ENCODE data around the gene SERPINA10. TPM values are rescaled to one million over a fixed set of nuclear protein-coding genes. Genes with fewer than 3 reads are reported as not detected.

The SERPINA10 gene
- total RNA-seq, 4 donors from 2014 or later, result 0.23 to 0.42 TPM; not detected in 2

- ATAC-seq, result no peak
- Histone ChIP-seq H3K4me3 (no peak overlapping the region), H3K9me3 (no peaks in the 10 kb centered on the region), H3K27me3 (no peaks in the 10 kb centered on the region), H3K36me3 (no peaks in the 10 kb centered on the region), H3K4me1 (no peaks in the 10 kb centered on the region), H3K27ac (no peak overlapping the region)
- in situ Hi-C loops (cut with MboI; ENCODE audit: low sequenced_read_pairs in 4 of 4), result no loop called here
- intact Hi-C loops (cut with DNase I; ENCODE audit: low total_unique reads), result no loop called here
- TF ChIP-seq CTCF (IDR thresholded peaks at IDR 0.05 in 4 of 5, conservative IDR thresholded peaks at IDR 0.05 in 1 of 5) (no peak), POLR2A (IDR thresholded peaks at IDR 0.05) (no peak)
- DNase-seq, result no peak
Observed at GRCh38 chr14:94312481-94313246, 19.6 kb upstream of the SERPINA10 start.

- Histone ChIP-seq H3K27ac (no peak overlapping the region), H3K4me3 (no peak overlapping the region), H3K4me1 (no peaks in the 10 kb centered on the region), H3K9me3 (no peaks in the 10 kb centered on the region), H3K36me3 (no peaks in the 10 kb centered on the region), H3K27me3 (no peaks in the 10 kb centered on the region)
- intact Hi-C loops (cut with DNase I; ENCODE audit: low total_unique reads), result no loop called here
- ATAC-seq, result no peak
- in situ Hi-C loops (cut with MboI; ENCODE audit: low sequenced_read_pairs in 4 of 4), result no loop called here
- no peak for TF ChIP-seq POLR2A (IDR thresholded peaks at IDR 0.05)
- TF ChIP-seq CTCF (IDR thresholded peaks at IDR 0.05 in 4 of 5, conservative IDR thresholded peaks at IDR 0.05 in 1 of 5), result no peak
- no peak for DNase-seq
Observed at GRCh38 chr14:94310248-94310647, 17.2 kb upstream of the SERPINA10 start.

GRCh38 chr14:94309721-94310120 is 16.7 kb upstream of the SERPINA10 start:
- in situ Hi-C loops (cut with MboI; ENCODE audit: low sequenced_read_pairs in 4 of 4), result no loop called here
- no peak overlapping the region for H3K27ac ChIP-seq
- no peaks in the 10 kb centered on the region for H3K27me3 ChIP-seq
- intact Hi-C loops (cut with DNase I; ENCODE audit: low total_unique reads), result no loop called here
- no peak overlapping the region for H3K4me3 ChIP-seq
- no peak for DNase-seq
- no peaks in the 10 kb centered on the region for H3K9me3 ChIP-seq
- H3K36me3 ChIP-seq, result no peaks in the 10 kb centered on the region
- no peak for ATAC-seq
- no peak for TF ChIP-seq POLR2A (IDR thresholded peaks at IDR 0.05)
- TF ChIP-seq CTCF (IDR thresholded peaks at IDR 0.05 in 4 of 5, conservative IDR thresholded peaks at IDR 0.05 in 1 of 5), result no peak
- no peaks in the 10 kb centered on the region for H3K4me1 ChIP-seq

- Histone ChIP-seq H3K27me3 (no peaks in the 10 kb centered on the region), H3K9me3 (no peaks in the 10 kb centered on the region), H3K4me1 (no peaks in the 10 kb centered on the region), H3K4me3 (no peak overlapping the region), H3K27ac (no peak overlapping the region), H3K36me3 (no peaks in the 10 kb centered on the region)
- ATAC-seq (no peak), DNase-seq (no peak)
- in situ Hi-C loops (cut with MboI; ENCODE audit: low sequenced_read_pairs in 4 of 4) (no loop called here), intact Hi-C loops (cut with DNase I; ENCODE audit: low total_unique reads) (no loop called here)
- TF ChIP-seq CTCF (IDR thresholded peaks at IDR 0.05 in 4 of 5, conservative IDR thresholded peaks at IDR 0.05 in 1 of 5), result no peak
- no peak for TF ChIP-seq POLR2A (IDR thresholded peaks at IDR 0.05)
Observed at GRCh38 chr14:94307410-94307992, 14.4 kb upstream of the SERPINA10 start.
